ENCODE results near the gene TAPT1. TPM values are rescaled to one million over a fixed set of nuclear protein-coding genes. Genes with fewer than 3 reads are reported as not detected.

Gene TAPT1
- total RNA-seq, 2 donors from 2014 or later: 19.7 to 21.1 TPM

- Histone ChIP-seq H3K27ac (no peak overlapping the region), H3K4me1 (peaks cover 0 to 8% of the 10 kb centered on the region in 2 donors), H3K9me3 (no peaks in the 10 kb centered on the region), H3K4me3 (no peak overlapping the region), H3K36me3 (no peaks in the 10 kb centered on the region), H3K27me3 (no peaks in the 10 kb centered on the region)
- no peak for DNase-seq (ENCODE audit: low spot score)
- TF ChIP-seq CTCF (IDR thresholded peaks at IDR 0.05): no peak
Measured at GRCh38 chr4:16253127-16253960, 27.1 kb upstream of the TAPT1 start.

GRCh38 chr4:16250661-16251365 lies 24.5 kb upstream of the TAPT1 start:
- no peak for TF ChIP-seq CTCF (IDR thresholded peaks at IDR 0.05)
- DNase-seq (ENCODE audit: low spot score): no peak
- peaks cover 0 to 8% of the 10 kb centered on the region in 2 donors for H3K4me1 ChIP-seq
- H3K27ac ChIP-seq: no peak overlapping the region
- no peaks in the 10 kb centered on the region for H3K36me3 ChIP-seq
- H3K4me3 ChIP-seq: no peak overlapping the region
- no peaks in the 10 kb centered on the region for H3K27me3 ChIP-seq
- H3K9me3 ChIP-seq: no peaks in the 10 kb centered on the region

GRCh38 chr4:16248605-16249004 lies 22.3 kb upstream of the TAPT1 start:
- TF ChIP-seq CTCF (IDR thresholded peaks at IDR 0.05): no peak
- Histone ChIP-seq H3K27me3 (no peaks in the 10 kb centered on the region), H3K36me3 (no peaks in the 10 kb centered on the region), H3K27ac (no peak overlapping the region), H3K9me3 (no peaks in the 10 kb centered on the region), H3K4me1 (peaks cover 0 to 8% of the 10 kb centered on the region in 2 donors), H3K4me3 (no peak overlapping the region)
- no peak for DNase-seq (ENCODE audit: low spot score)

- TF ChIP-seq CTCF (IDR thresholded peaks at IDR 0.05): no peak
- DNase-seq (ENCODE audit: low spot score): no peak
- Histone ChIP-seq H3K27me3 (no peaks in the 10 kb centered on the region), H3K4me1 (peaks cover 0 to 2% of the 10 kb centered on the region in 2 donors), H3K9me3 (no peaks in the 10 kb centered on the region), H3K4me3 (no peak overlapping the region), H3K36me3 (no peaks in the 10 kb centered on the region), H3K27ac (no peak overlapping the region)
Measured at GRCh38 chr4:16245241-16245640, 19.0 kb upstream of the TAPT1 start.

- H3K36me3 ChIP-seq: no peaks in the 10 kb centered on the region
Measured at GRCh38 chr4:16243285-16243684, 17.0 kb upstream of the TAPT1 start.

More at GRCh38 chr4:16243285-16243684, 17.0 kb upstream of the TAPT1 start:
- Histone ChIP-seq H3K9me3 (no peaks in the 10 kb centered on the region), H3K4me3 (no peak overlapping the region), H3K4me1 (no peaks in the 10 kb centered on the region), H3K27me3 (no peaks in the 10 kb centered on the region), H3K27ac (no peak overlapping the region)
- TF ChIP-seq CTCF (IDR thresholded peaks at IDR 0.05): no peak
- no peak for DNase-seq (ENCODE audit: low spot score)
